Thyroid gland (tissue), 4 donors: ENCODE results near the gene HIP1. TPM values are rescaled to one million over a fixed set of nuclear protein-coding genes. Genes with fewer than 3 reads are reported as not detected.

Experiments
- DNase-seq, 2 donors: peaks; one replicate each; pipeline ENCODE4 v3.0.0-alpha.2; 2019
- H3K27ac ChIP-seq, 3 donors: fragments of 200-600 bp; sonication (generic); 1 replicate in 2 of 3; 2 replicates in 1 of 3; pipeline ENCODE4 v1.5.1; 2016 to 2019; ENCODE audit warnings: mild to moderate bottlenecking in 1 of 3, moderate library complexity in 1 of 3
- H3K27me3 ChIP-seq: fragments of 200-600 bp; sonication (generic); one replicate; pipeline ENCODE4 v1.5.1; 2019
- H3K36me3 ChIP-seq, 2 donors: fragments of 200-600 bp; sonication (generic); one replicate each; pipeline ENCODE4 v1.5.1; 2016 to 2019
- H3K4me1 ChIP-seq, 2 donors: fragments of 200-600 bp; sonication (generic); one replicate each; pipeline ENCODE4 v1.5.1; 2017 to 2019
- H3K4me3 ChIP-seq, 3 donors: fragments of 200-600 bp; sonication (generic); replicated peaks in 1 of 3; 1 replicate in 2 of 3; 2 replicates in 1 of 3; pipeline ENCODE4 v1.5.1; 2016; ENCODE audit warnings: mild to moderate bottlenecking in 1 of 3
- H3K9me3 ChIP-seq: fragments of 200-600 bp; sonication (generic); one replicate; pipeline ENCODE4 v1.5.1; 2017
- CTCF ChIP-seq, 6 experiments: fragments of 200-600 bp in 3 of 6; fragments of 450-650 bp in 3 of 6; sonication (generic) in 3 of 6; IDR thresholded peaks; one replicate each; pipeline ENCODE4 v1.5.1; 2016 to 2019; ENCODE audit warnings: antibody characterized with exemption in 6 of 6, mild to moderate bottlenecking in 2 of 6, inconsistent platforms in 1 of 6, moderate library complexity in 1 of 6
- POLR2A ChIP-seq, 2 donors: fragments of 450-650 bp; IDR thresholded peaks; one replicate each; pipeline ENCODE4 v1.6.1; 2017; ENCODE audit warnings: antibody characterized with exemption in 2 of 2, mild to moderate bottlenecking in 2 of 2, moderate library complexity in 1 of 2
- WGBS, 2 donors: methylation state at CpG; one replicate each; pipeline ENCODE4 v1.1.5; 2017; 5-methylcytosine and 5-hydroxymethylcytosine counted together
- intact Hi-C: fragments of 100-400 bp; cut with DNase I; formaldehyde crosslinking; loops from one replicate; pipeline ENCODE4 v1.15.1; 2023
- total RNA-seq, 4 donors: library from RNA; depleted of rRNA; stranded (reverse); fragments of >200 nt; gene quantifications; one replicate each; pipeline ENCODE4 v1.2.3, GENCODE V29; 2016

HIP1 gene
- total RNA-seq, 4 donors from 2014 or later: 25.4 to 39.6 (median 28.1) TPM

GRCh38 chr7:75555736-75556135 is 183.0 kb downstream of the HIP1 start:
- 94 to 97% methylated on average over 13 of the region's 13 CpGs for whole genome bisulfite sequencing, 2 donors
- intact Hi-C loops: no loop called here
- Histone ChIP-seq H3K4me1 (no peaks in the 10 kb centered on the region), H3K27me3 (no peaks in the 10 kb centered on the region), H3K4me3 (no peak overlapping the region), H3K27ac (no peak overlapping the region), H3K36me3 (peaks cover 55 to 59% of the 10 kb centered on the region in 2 donors), H3K9me3 (no peaks in the 10 kb centered on the region)
- TF ChIP-seq POLR2A (IDR thresholded peaks at IDR 0.05) (no peak), CTCF (IDR thresholded peaks at IDR 0.05) (no peak)
- DNase-seq: no peak

- Histone ChIP-seq H3K36me3 (peaks cover 37 to 50% of the 10 kb centered on the region in 2 donors), H3K27ac (no peak overlapping the region), H3K4me1 (peaks cover 0 to 4% of the 10 kb centered on the region in 2 donors), H3K9me3 (no peaks in the 10 kb centered on the region), H3K4me3 (no peak overlapping the region), H3K27me3 (no peaks in the 10 kb centered on the region)
- intact Hi-C loops: no loop called here
- 88 to 89% methylated on average over 15 of the region's 15 CpGs for WGBS, 2 donors
- no peak for DNase-seq
- TF ChIP-seq CTCF (IDR thresholded peaks at IDR 0.05): no peak
- TF ChIP-seq POLR2A (IDR thresholded peaks at IDR 0.05): no peak
These were observed 192.3 kb downstream of the HIP1 start for GRCh38 chr7:75546237-75547015.

GRCh38 chr7:75537731-75538130 is 201.0 kb downstream of the HIP1 start:
- Histone ChIP-seq H3K4me3 (no peak overlapping the region), H3K9me3 (no peaks in the 10 kb centered on the region), H3K27ac (no peak overlapping the region), H3K36me3 (peaks cover 42 to 44% of the 10 kb centered on the region in 2 donors), H3K27me3 (no peaks in the 10 kb centered on the region), H3K4me1 (no peaks in the 10 kb centered on the region)
- no peak for DNase-seq
- intact Hi-C loops: no loop called here
- TF ChIP-seq CTCF (IDR thresholded peaks at IDR 0.05) (no peak), POLR2A (IDR thresholded peaks at IDR 0.05) (no peak)
- WGBS, 2 donors: 91 to 98% methylated on average over 5 of the region's 5 CpGs

- peaks cover 36 to 37% of the 10 kb centered on the region in 2 donors for H3K36me3 ChIP-seq
- no peak for DNase-seq
- H3K27ac ChIP-seq: no peak overlapping the region
- intact Hi-C loops: no loop called here
- no peaks in the 10 kb centered on the region for H3K9me3 ChIP-seq
- TF ChIP-seq POLR2A (IDR thresholded peaks at IDR 0.05) (no peak), CTCF (IDR thresholded peaks at IDR 0.05) (no peak)
- 88 to 94% methylated on average over 16 to 18 of the region's 18 CpGs for WGBS, 2 donors
- H3K4me3 ChIP-seq: no peak overlapping the region
- no peaks in the 10 kb centered on the region for H3K27me3 ChIP-seq
- H3K4me1 ChIP-seq: no peaks in the 10 kb centered on the region
These were observed 201.7 kb downstream of the HIP1 start for GRCh38 chr7:75536940-75537538.

GRCh38 chr7:75536491-75536890 is 202.2 kb downstream of the HIP1 start:
- H3K27me3 ChIP-seq: no peaks in the 10 kb centered on the region
- H3K4me3 ChIP-seq: no peak overlapping the region
- no peaks in the 10 kb centered on the region for H3K4me1 ChIP-seq
- TF ChIP-seq CTCF (IDR thresholded peaks at IDR 0.05) (no peak), POLR2A (IDR thresholded peaks at IDR 0.05) (no peak)
- DNase-seq: no peak
- WGBS, 2 donors: 96% methylated on average over 4 of the region's 4 CpGs
- intact Hi-C loops: no loop called here
- H3K36me3 ChIP-seq: peaks cover 31% of the 10 kb centered on the region in 2 donors
- H3K27ac ChIP-seq: no peak overlapping the region
- no peaks in the 10 kb centered on the region for H3K9me3 ChIP-seq
